H1 (cell line): ENCODE results near the gene TCF7L1. TPM values are rescaled to one million over a fixed set of nuclear protein-coding genes. Genes with fewer than 3 reads are reported as not detected.

ENCODE experiments used
- CTCF ChIA-PET: fragments of 300-600 bp; sonication (Branson Sonifier 250); formaldehyde crosslinking; loops from one replicate; lab custom pipeline; 2021; ENCODE audit not compliant: partially characterized antibody; lab: Charles Lee
- POLR2A ChIA-PET: fragments of 300-600 bp; sonication (Branson Sonifier 250); formaldehyde crosslinking; loops from one replicate; lab custom pipeline; 2021; ENCODE audit warnings: inconsistent platforms; ENCODE audit not compliant: partially characterized antibody; lab: Charles Lee
- DNase-seq, 2 experiments: peaks; one replicate each; pipeline versions ENCODE4 v3.0.0 to v3.0.0-alpha.2; 2010 to 2022; ENCODE audit warnings: low spot score in 2 of 2, low read depth in 1 of 2, mixed read lengths in 1 of 2
- FAIRE-seq: peaks from 2 replicates; lab custom pipeline; 2011; peaks lifted over from hg19 to GRCh38; lab: Jason Lieb, UNC
- H2AFZ ChIP-seq: 2 replicates; pipeline ENCODE4 v1.8.1; 2012; ENCODE audit warnings: low read length, inconsistent platforms
- H2AK5ac ChIP-seq: 2 replicates; pipeline ENCODE4 v1.6.1; 2013; ENCODE audit warnings: low read depth, low read length
- H2BK120ac ChIP-seq: replicated peaks from 2 replicates; pipeline ENCODE3; 2013; ENCODE audit warnings: low read depth, low read length, inconsistent platforms
- H2BK12ac ChIP-seq: 2 replicates; pipeline ENCODE4 v1.6.1; 2013; ENCODE audit warnings: low read depth, low read length
- H2BK15ac ChIP-seq: 2 replicates; pipeline ENCODE4 v1.6.1; 2013; ENCODE audit warnings: low read length
- H2BK20ac ChIP-seq: 2 replicates; pipeline ENCODE4 v1.6.1; 2013; ENCODE audit warnings: low read length
- H2BK5ac ChIP-seq: 2 replicates; pipeline ENCODE4 v1.6.1; 2013; ENCODE audit warnings: low read depth, low read length
- H3K14ac ChIP-seq: 2 replicates; pipeline ENCODE4 v1.6.1; 2013; ENCODE audit warnings: inconsistent platforms; ENCODE audit not compliant: insufficient read length
- H3K18ac ChIP-seq: 2 replicates; pipeline ENCODE4 v1.6.1; 2013; ENCODE audit warnings: low read length; ENCODE audit errors: extremely low read depth
- H3K23ac ChIP-seq: 2 replicates; pipeline ENCODE4 v1.6.1; 2013; ENCODE audit warnings: inconsistent platforms; ENCODE audit not compliant: insufficient read length
- H3K23me2 ChIP-seq: 2 replicates; pipeline ENCODE4 v1.6.1; 2013; ENCODE audit warnings: low read depth, low read length
- H3K27ac ChIP-seq: 2 replicates; pipeline ENCODE4 v1.6.1; 2011; ENCODE audit warnings: low read depth, low read length, inconsistent platforms
- H3K27me3 ChIP-seq, 4 experiments: replicated peaks in 1 of 4; 1 replicate in 1 of 4; 2 replicates in 3 of 4; pipeline versions ENCODE4 v1.6.1 to v1.8.1; 2011 to 2013; ENCODE audit warnings: low read length in 3 of 4, mild to moderate bottlenecking in 3 of 4, inconsistent platforms in 2 of 4, mixed read lengths in 2 of 4, moderate library complexity in 1 of 4; ENCODE audit not compliant: control insufficient read depth in 3 of 4, insufficient read depth in 3 of 4; ENCODE audit errors: extremely low read depth in 1 of 4
- H3K36me3 ChIP-seq, 4 experiments: 2 replicates each; pipeline versions ENCODE4 v1.6.1 to v1.8.1; 2011 to 2013; ENCODE audit warnings: mild to moderate bottlenecking in 4 of 4, low read length in 3 of 4, moderate library complexity in 2 of 4, control low read depth in 1 of 4, inconsistent platforms in 1 of 4; ENCODE audit not compliant: insufficient read depth in 4 of 4, control insufficient read depth in 2 of 4
- H3K4ac ChIP-seq: replicated peaks from 2 replicates; pipeline ENCODE3; 2013; ENCODE audit warnings: low read length, low read depth, mixed read lengths, inconsistent platforms; ENCODE audit not compliant: insufficient read length
- H3K4me1 ChIP-seq, 4 experiments: replicated peaks in 1 of 4; 1 replicate in 1 of 4; 2 replicates in 3 of 4; pipeline versions ENCODE4 v1.6.1 to v1.8.1; 2011 to 2013; ENCODE audit warnings: low read length in 3 of 4, inconsistent platforms in 2 of 4, mixed read lengths in 1 of 4; ENCODE audit not compliant: insufficient read depth in 4 of 4, control insufficient read depth in 3 of 4
- H3K4me2 ChIP-seq, 2 experiments: 2 replicates each; pipeline versions ENCODE4 v1.6.1 to v1.8.1; 2011 to 2013; ENCODE audit warnings: low read depth in 2 of 2, low read length in 2 of 2, control low read depth in 1 of 2, inconsistent platforms in 1 of 2, mild to moderate bottlenecking in 1 of 2; ENCODE audit not compliant: insufficient read depth in 1 of 2
- H3K4me3 ChIP-seq, 4 experiments: fragments of 200-600, 300-600 bp in 1 of 4; sonication (generic), shearing (Covaris generic), sonication (Bioruptor Twin) in 1 of 4; 2 replicates each; pipeline versions ENCODE4 v1.5.1 to v1.8.1; 2011 to 2016; ENCODE audit warnings: low read length in 4 of 4, low read depth in 3 of 4, control low read depth in 2 of 4, inconsistent platforms in 2 of 4, mild to moderate bottlenecking in 2 of 4, mixed read lengths in 1 of 4, moderate library complexity in 1 of 4; ENCODE audit not compliant: insufficient read depth in 2 of 4; ENCODE audit errors: extremely low read depth in 1 of 4
- H3K56ac ChIP-seq: replicated peaks from 2 replicates; pipeline ENCODE3; 2013; ENCODE audit warnings: low read depth, mild to moderate bottlenecking, mixed read lengths, low read length, inconsistent platforms; ENCODE audit not compliant: insufficient read length
- H3K79me1 ChIP-seq: 2 replicates; pipeline ENCODE4 v1.6.1; 2013; ENCODE audit warnings: low read depth, low read length, control low read depth
- H3K79me2 ChIP-seq, 2 experiments: 2 replicates each; pipeline versions ENCODE4 v1.6.1 to v1.8.1; 2012 to 2013; ENCODE audit warnings: low read length in 2 of 2, mild to moderate bottlenecking in 2 of 2, inconsistent platforms in 1 of 2; ENCODE audit not compliant: insufficient read depth in 2 of 2, control insufficient read depth in 1 of 2
- H3K9ac ChIP-seq, 4 experiments: replicated peaks in 1 of 4; 1 replicate in 1 of 4; 2 replicates in 3 of 4; pipeline versions ENCODE4 v1.6.1 to v1.8.1; 2011 to 2013; ENCODE audit warnings: low read depth in 3 of 4, low read length in 3 of 4, control low read depth in 2 of 4, mild to moderate bottlenecking in 2 of 4, moderate library complexity in 2 of 4, inconsistent platforms in 1 of 4; ENCODE audit errors: extremely low read depth in 1 of 4
- H3K9me3 ChIP-seq, 2 experiments: 2 replicates each; pipeline versions ENCODE4 v1.6.1 to v1.8.1; 2012 to 2013; ENCODE audit warnings: mild to moderate bottlenecking in 2 of 2, moderate library complexity in 2 of 2, control low read depth in 1 of 2, inconsistent platforms in 1 of 2, low read depth in 1 of 2, low read length in 1 of 2, mixed read lengths in 1 of 2; ENCODE audit not compliant: insufficient read depth in 2 of 2
- H4K20me1 ChIP-seq, 2 experiments: replicated peaks in 1 of 2; 2 replicates each; pipeline versions ENCODE3 to v1.8.1; 2011 to 2013; ENCODE audit warnings: inconsistent platforms in 2 of 2, low read length in 2 of 2, mild to moderate bottlenecking in 1 of 2; ENCODE audit not compliant: insufficient read depth in 2 of 2, control insufficient read depth in 1 of 2
- H4K5ac ChIP-seq: 2 replicates; pipeline ENCODE4 v1.6.1; 2013; ENCODE audit warnings: low read length, low read depth, mixed read lengths, inconsistent platforms; ENCODE audit not compliant: insufficient read length
- H4K8ac ChIP-seq: 2 replicates; pipeline ENCODE4 v1.8.0; 2013; ENCODE audit warnings: mild to moderate bottlenecking, moderate library complexity, low read length, inconsistent platforms; ENCODE audit not compliant: insufficient read depth; ENCODE audit errors: extremely low read depth
- H4K91ac ChIP-seq: replicated peaks from 2 replicates; pipeline ENCODE3; 2013; ENCODE audit warnings: low read length, mixed read lengths, inconsistent platforms; ENCODE audit not compliant: insufficient read length
- EGR1 ChIP-seq: IDR thresholded peaks from 2 replicates; pipeline ENCODE4 v1.6.1; 2011; ENCODE audit warnings: low read depth, low read length, borderline replicate concordance
- FOSL1 ChIP-seq: IDR thresholded peaks from 2 replicates; pipeline ENCODE4 v1.6.1; 2011; ENCODE audit warnings: mild to moderate bottlenecking, low read depth, low read length, moderate library complexity; ENCODE audit not compliant: insufficient read depth
- HDAC2 ChIP-seq, 2 experiments: fragments of 300-600 bp in 1 of 2; sonication (generic) in 1 of 2; IDR thresholded peaks; 2 replicates each; pipeline ENCODE4 v1.6.1; 2011 to 2012; ENCODE audit warnings: low read depth in 2 of 2, low read length in 2 of 2, mild to moderate bottlenecking in 2 of 2, moderate library complexity in 2 of 2, borderline replicate concordance in 1 of 2, inconsistent platforms in 1 of 2
- JUN ChIP-seq: IDR thresholded peaks from 2 replicates; pipeline ENCODE4 v1.6.1; 2011; ENCODE audit warnings: low read depth, mild to moderate bottlenecking, improper control_type of control experiment, low read length
- KDM1A ChIP-seq: fragments of 200-600, 300-600 bp; sonication (generic); IDR thresholded peaks from 2 replicates; pipeline ENCODE4 v1.7.1; 2016; ENCODE audit warnings: mild to moderate bottlenecking, low read length, borderline replicate concordance
- KDM5A ChIP-seq: fragments of 200-600 bp; IDR thresholded peaks from 2 replicates; pipeline ENCODE4 v1.7.1; 2012; ENCODE audit warnings: mild to moderate bottlenecking, low read length, inconsistent platforms, mixed read lengths
- MAFK ChIP-seq: IDR thresholded peaks from 2 replicates; pipeline ENCODE4 v1.6.1; 2012; ENCODE audit warnings: low read depth, mild to moderate bottlenecking, improper control_type of control experiment, low read length
- RAD21 ChIP-seq, 2 experiments: IDR thresholded peaks in 1 of 2; conservative IDR thresholded peaks in 1 of 2; 2 replicates each; pipeline ENCODE4 v1.6.1; 2011; ENCODE audit warnings: low read depth in 2 of 2, low read length in 2 of 2, improper control_type of control experiment in 1 of 2, inconsistent platforms in 1 of 2, mild to moderate bottlenecking in 1 of 2, moderate library complexity in 1 of 2
- SUZ12 ChIP-seq: fragments of 200-600 bp; sonication (generic); IDR thresholded peaks from 2 replicates; pipeline ENCODE4 v1.6.1; 2012; ENCODE audit warnings: mild to moderate bottlenecking, inconsistent platforms, low read length, moderate library complexity, mixed read lengths
- USF2 ChIP-seq: IDR thresholded peaks from 2 replicates; pipeline ENCODE4 v1.6.1; 2011; ENCODE audit warnings: low read length, improper control_type of control experiment
- WGBS, 2 experiments: shearing (Covaris generic) in 1 of 2; methylation state at CpG; one replicate each; pipeline versions ENCODE4 v1.1.6 to v1.1.7; 2013 to 2015; ENCODE audit warnings: low lambda C conversion rate in 2 of 2, mixed read lengths in 2 of 2, inconsistent platforms in 1 of 2, low coverage in 1 of 2, missing lambda C conversion rate in 1 of 2; ENCODE audit not compliant: insufficient replicate concordance in 2 of 2, insufficient coverage in 1 of 2, insufficient read length in 1 of 2; ENCODE audit errors: extremely low coverage in 1 of 2, missing lambda C conversion rate in 1 of 2; 5-methylcytosine and 5-hydroxymethylcytosine counted together
- polyA plus RNA-seq, 7 experiments: library from polyadenylated mRNA; depleted of rRNA in 3 of 7; stranded (reverse) in 5 of 7; unstranded in 2 of 7; fragments of >200 nt in 5 of 7; fragments of 200-250 nt in 2 of 7; gene quantifications; 1 replicate in 5 of 7; 2 replicates in 1 of 7; 4 replicates in 1 of 7; pipeline versions ENCODE4 v1.2.1 to v1.2.3, GENCODE V29; 2011 to 2013; ENCODE audit warnings: missing spikeins in 2 of 7, mixed read lengths in 2 of 7
- total RNA-seq: library from RNA; stranded (reverse); fragmentation: NEBNext Ultra II Directional; extraction: Animal tissue kit (Norgen Biotek cat#: 25700); gene quantifications from 2 replicates; pipeline ENCODE4 v1.2.1, GENCODE V29; 2021

The TCF7L1 gene
- total and polyA plus RNA-seq, 2 of the 8 experiments (the other 6 are each of a cell fraction or from before 2014, with no cell fraction given), result 27.5 to 108 TPM

- Histone ChIP-seq H2AK5ac (no peak overlapping the region), H3K18ac (no peak overlapping the region), H3K4ac (no peak overlapping the region), H3K79me2 (peaks cover 42 to 98% of the 10 kb centered on the region in 2 experiments), H3K9ac (no peak overlapping the region), H2BK15ac (no peak overlapping the region), H2BK5ac (no peak overlapping the region; the same call in 1 of the 2 replicates), H2BK20ac (no peak overlapping the region), H3K14ac (no peak overlapping the region), H2BK12ac (no peak overlapping the region), H3K79me1 (peaks cover 21% of the 10 kb centered on the region), H3K56ac (no peak overlapping the region), H3K9me3 (no peaks in the 10 kb centered on the region), H3K27ac (no peak overlapping the region; the same call in 1 of the 2 replicates), H3K4me3 (no peak overlapping the region), H4K20me1 (peaks cover 21 to 27% of the 10 kb centered on the region in 2 experiments), H3K4me2 (peak overlapping the region in 1 of 2 experiments; percentile 8; a peak in 1 of 4 replicates), H3K23me2 (no peaks in the 10 kb centered on the region), H3K23ac (no peak overlapping the region), H3K36me3 (peaks cover 0 to 9% (median 0%) of the 10 kb centered on the region in 4 experiments; a peak in 2 of 8 replicates), H4K5ac (no peak overlapping the region), H4K8ac (no peak overlapping the region), H2BK120ac (no peak overlapping the region), H3K4me1 (peaks cover 0 to 11% (median 6%) of the 10 kb centered on the region in 4 experiments; a peak in 5 of 7 replicates), H3K27me3 (no peaks in the 10 kb centered on the region), H4K91ac (no peak overlapping the region), H2AFZ (no peak overlapping the region)
- ChIA-PET CTCF (interaction anchor here (1.1 to 3.4 kb wide), 7 partner anchors 13 to 144 kb away, joined by 3 to 18 read pairs (median 3); no protein-coding TSS in a partner anchor), POLR2A (interaction anchor here (0.9 to 5.5 kb wide), 6 partner anchors 8 to 31 kb away, joined by 4 to 63 read pairs (median 6); no protein-coding TSS in a partner anchor)
- 70% methylated on average over 7 of the region's 7 CpGs; no CpG with 5 or more reads in 1 of the 2 experiments for WGBS, 2 experiments
- DNase-seq, result no peak
- no peak for FAIRE-seq
- no peak for TF ChIP-seq SUZ12
- no peak for TF ChIP-seq RAD21 (IDR thresholded peaks at IDR 0.05 in 1 of 2, conservative IDR thresholded peaks at IDR 0.05 in 1 of 2; ENCODE audit: low read depth in 2 of 2, low read length in 2 of 2)
- TF ChIP-seq FOSL1, result no peak
- no peak for TF ChIP-seq HDAC2 (IDR thresholded peaks at IDR 0.05; ENCODE audit: borderline replicate concordance in 1 of 2, low read depth in 2 of 2, low read length in 2 of 2)
- TF ChIP-seq MAFK, result no peak
- TF ChIP-seq KDM1A, result no peak
- TF ChIP-seq JUN, result no peak
- no peak for TF ChIP-seq KDM5A
- no peak for TF ChIP-seq USF2
- TF ChIP-seq EGR1, result no peak
Measured at GRCh38 chr2:85154048-85154753, 21.0 kb downstream of the TCF7L1 start.
